Measurements from ENCODE around the gene LRRC37A2.
"Not testable (repeated sequence)": the region's sequence is repeated elsewhere in the genome, so short reads cannot be mapped to it uniquely, and the experiment has no call there.

The LRRC37A2 gene

DNA sequence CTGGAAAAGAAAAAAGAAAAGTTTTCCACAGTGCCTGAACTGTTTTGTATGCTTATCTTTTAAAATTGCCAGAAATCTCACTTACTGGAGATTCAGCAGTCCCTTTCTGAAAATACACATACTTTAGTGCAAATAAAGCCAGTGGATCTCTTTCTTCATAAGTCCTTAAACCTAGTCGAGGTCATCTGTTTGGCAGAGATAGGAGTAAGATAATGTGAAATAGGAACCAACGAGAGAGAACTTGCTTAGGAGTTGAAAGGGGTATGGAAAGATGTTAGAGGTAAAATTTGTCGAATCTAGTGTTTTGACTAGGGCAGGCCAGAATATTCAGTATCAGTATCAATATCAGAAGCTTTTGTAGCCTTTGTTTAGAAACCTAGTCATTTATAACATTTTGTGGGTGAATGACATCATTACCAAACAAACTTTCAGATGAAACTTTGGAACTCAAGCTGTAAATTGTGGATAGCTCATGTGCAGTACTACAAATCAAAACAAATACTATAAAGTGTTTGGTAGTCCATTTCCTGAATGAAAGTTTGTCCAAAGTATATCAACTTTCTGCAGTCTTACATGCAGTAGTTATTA lies 86.2 kb downstream of the LRRC37A2 start:
- DNase-seq: not testable (repeated sequence)

DNA sequence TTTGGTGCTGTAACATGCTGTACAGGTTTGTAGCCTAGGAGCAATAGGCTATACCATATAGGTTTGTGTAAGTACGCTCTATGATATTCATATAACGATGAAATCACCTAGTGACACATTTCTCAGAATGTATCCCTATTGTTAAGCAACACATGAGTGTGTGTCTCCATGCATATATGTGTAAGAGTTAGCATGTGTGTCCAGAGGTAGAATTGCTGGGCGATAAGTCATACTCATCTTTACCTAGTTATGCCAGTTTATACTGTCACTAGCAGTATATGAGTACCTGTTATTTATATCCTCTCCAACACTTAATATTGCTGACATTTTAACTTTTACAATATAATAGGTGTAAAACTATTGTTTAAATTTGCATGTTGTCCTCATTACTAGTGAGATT lies 88.5 kb downstream of the LRRC37A2 start:
- DNase-seq: not testable (repeated sequence)

DNA sequence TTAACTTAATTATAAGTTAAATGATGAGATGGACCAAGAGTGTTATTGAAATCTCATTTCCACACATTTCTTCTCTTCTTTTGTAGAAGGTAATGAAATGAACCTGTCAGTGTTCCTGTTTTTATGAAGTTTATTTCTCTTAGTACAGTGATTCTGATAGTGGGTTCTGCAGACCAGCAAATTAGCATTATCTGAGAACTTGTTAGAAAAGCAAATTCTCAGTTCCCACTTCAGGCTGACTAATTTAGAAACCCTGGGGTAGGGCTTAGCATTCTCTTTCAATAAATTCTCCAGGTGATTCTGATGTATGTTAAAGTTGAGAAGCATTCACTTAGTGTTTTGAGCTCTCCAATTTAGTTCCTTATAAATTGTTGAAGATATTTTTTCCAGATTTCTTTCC lies 90.9 kb downstream of the LRRC37A2 start:
- not testable (repeated sequence) for DNase-seq
